Caco-2 (cell line): ENCODE data around the gene LRCH2. TPM values are rescaled to one million over a fixed set of nuclear protein-coding genes. Genes with fewer than 3 reads are reported as not detected.

Source experiments
- BruUV-seq: library from RNA; stranded (reverse); fragments of 400-500 nt; replicated peaks from 2 replicates; lab custom pipeline; 2021; lab: Mats Ljungman, UMichigan
- CTCF ChIA-PET: fragments of 300-600 bp; sonication (Branson Sonifier 250); formaldehyde crosslinking; loops from one replicate; lab custom pipeline; 2022; ENCODE audit warnings: antibody characterized with exemption; lab: Charles Lee
- POLR2A ChIA-PET: fragments of 300-600 bp; sonication (Branson Sonifier 250); formaldehyde crosslinking; loops from one replicate; lab custom pipeline; 2022; ENCODE audit warnings: antibody characterized with exemption; lab: Charles Lee
- DNase-seq, 2 experiments: peaks; one replicate each; pipeline versions ENCODE4 v3.0.0 to v3.0.0-alpha.2; 2020 to 2022
- H3K27me3 ChIP-seq: replicated peaks from 2 replicates; pipeline ENCODE4 v1.6.0; 2011; ENCODE audit warnings: low read length; ENCODE audit not compliant: control insufficient read depth, insufficient read depth
- H3K36me3 ChIP-seq: 2 replicates; pipeline ENCODE4 v1.5.1; 2011; ENCODE audit warnings: low read length; ENCODE audit not compliant: control insufficient read depth, insufficient read depth
- H3K4me1 ChIP-seq: fragments of 250-450 bp; sonication (Bioruptor Pico); 2 replicates; pipeline ENCODE4 v1.5.1; 2020; ENCODE audit warnings: mild to moderate bottlenecking
- H3K4me3 ChIP-seq: 2 replicates; pipeline ENCODE4 v1.5.1; 2011; ENCODE audit warnings: low read depth, mild to moderate bottlenecking, control low read depth, low read length
- H3K9me3 ChIP-seq: fragments of 250-450 bp; sonication (Bioruptor Pico); 2 replicates; pipeline ENCODE4 v1.5.1; 2020; ENCODE audit warnings: mild to moderate bottlenecking, moderate library complexity
- H3K27ac Mint-ChIP-seq: one replicate; pipeline ENCODE4 v1.8.0; 2022; ENCODE audit warnings: mixed read lengths; ENCODE audit not compliant: unreplicated experiment
- H3K27me3 Mint-ChIP-seq: one replicate; pipeline ENCODE4 v1.8.0; 2022; ENCODE audit warnings: mixed read lengths; ENCODE audit not compliant: insufficient read depth, unreplicated experiment
- H3K36me3 Mint-ChIP-seq: one replicate; pipeline ENCODE4 v1.8.0; 2022; ENCODE audit warnings: mild to moderate bottlenecking, mixed read lengths; ENCODE audit not compliant: insufficient read depth, unreplicated experiment
- H3K4me1 Mint-ChIP-seq: one replicate; pipeline ENCODE4 v1.8.0; 2022; ENCODE audit warnings: low read depth, mixed read lengths; ENCODE audit not compliant: unreplicated experiment
- H3K4me3 Mint-ChIP-seq: one replicate; pipeline ENCODE4 v1.8.0; 2022; ENCODE audit warnings: mild to moderate bottlenecking, moderate library complexity, mixed read lengths; ENCODE audit not compliant: unreplicated experiment
- H3K9me3 Mint-ChIP-seq: one replicate; pipeline ENCODE4 v1.8.0; 2022; ENCODE audit warnings: mixed read lengths; ENCODE audit not compliant: unreplicated experiment
- intact Hi-C: fragments of 100-400 bp; cut with micrococcal nuclease; formaldehyde crosslinking; loops from one replicate; pipeline ENCODE4 v1.10.0; 2022; ENCODE audit not compliant: unreplicated experiment
- total RNA-seq: library from RNA; stranded (reverse); gene quantifications from 2 replicates; pipeline ENCODE4 v1.2.3, GENCODE V29; 2022
- TF ChIP-seq, protein P1 (sequence below), 2 experiments: fragments of 200-600 bp in 1 of 2; IDR thresholded peaks; 1 replicate in 1 of 2; 2 replicates in 1 of 2; pipeline versions ENCODE4 v1.5.1 to v1.8.0; 2011 to 2022; ENCODE audit warnings: antibody characterized with exemption in 1 of 2, control low read depth in 1 of 2, inconsistent platforms in 1 of 2, low read depth in 1 of 2, low read length in 1 of 2, mild to moderate bottlenecking in 1 of 2, moderate library complexity in 1 of 2; ENCODE audit not compliant: insufficient read depth in 1 of 2, severe bottlenecking in 1 of 2, unreplicated experiment in 1 of 2

LRCH2 gene
- total RNA-seq, 1 experiment from 2014 or later = 0.18 TPM

DNA sequence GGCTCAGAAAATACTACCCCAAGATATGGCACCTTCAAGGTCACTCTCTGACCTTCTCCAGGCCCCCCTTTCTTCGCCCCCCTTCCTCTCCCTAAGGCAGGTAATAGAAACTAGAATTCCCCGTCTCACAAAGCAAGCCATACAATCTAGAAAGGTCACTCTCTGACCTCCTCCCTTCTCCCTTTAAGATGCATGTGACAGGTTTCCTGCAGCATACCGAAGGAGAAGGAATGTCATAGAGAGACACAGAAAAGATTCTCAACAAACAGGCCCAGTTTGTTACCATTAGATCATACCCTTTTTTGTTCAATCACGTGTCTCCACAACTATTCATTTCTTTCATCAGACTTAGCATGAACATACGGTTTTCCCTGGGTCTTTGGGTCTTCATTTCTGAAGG, 95.9 kb downstream of the LRCH2 start:
- Mint-ChIP-seq H3K27ac (no peak overlapping the region), H3K36me3 (no peaks in the 10 kb centered on the region), H3K27me3 (no peaks in the 10 kb centered on the region), H3K4me1 (no peaks in the 10 kb centered on the region), H3K9me3 (peaks cover 9% of the 10 kb centered on the region), H3K4me3 (no peak overlapping the region)
- H3K4me3 ChIP-seq = no peak overlapping the region
- intact Hi-C loops = no loop called here
- CTCF ChIA-PET = no interaction called here
- TF ChIP-seq, protein P1, sequence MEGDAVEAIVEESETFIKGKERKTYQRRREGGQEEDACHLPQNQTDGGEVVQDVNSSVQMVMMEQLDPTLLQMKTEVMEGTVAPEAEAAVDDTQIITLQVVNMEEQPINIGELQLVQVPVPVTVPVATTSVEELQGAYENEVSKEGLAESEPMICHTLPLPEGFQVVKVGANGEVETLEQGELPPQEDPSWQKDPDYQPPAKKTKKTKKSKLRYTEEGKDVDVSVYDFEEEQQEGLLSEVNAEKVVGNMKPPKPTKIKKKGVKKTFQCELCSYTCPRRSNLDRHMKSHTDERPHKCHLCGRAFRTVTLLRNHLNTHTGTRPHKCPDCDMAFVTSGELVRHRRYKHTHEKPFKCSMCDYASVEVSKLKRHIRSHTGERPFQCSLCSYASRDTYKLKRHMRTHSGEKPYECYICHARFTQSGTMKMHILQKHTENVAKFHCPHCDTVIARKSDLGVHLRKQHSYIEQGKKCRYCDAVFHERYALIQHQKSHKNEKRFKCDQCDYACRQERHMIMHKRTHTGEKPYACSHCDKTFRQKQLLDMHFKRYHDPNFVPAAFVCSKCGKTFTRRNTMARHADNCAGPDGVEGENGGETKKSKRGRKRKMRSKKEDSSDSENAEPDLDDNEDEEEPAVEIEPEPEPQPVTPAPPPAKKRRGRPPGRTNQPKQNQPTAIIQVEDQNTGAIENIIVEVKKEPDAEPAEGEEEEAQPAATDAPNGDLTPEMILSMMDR (IDR thresholded peaks at IDR 0.05; ENCODE audit: insufficient read depth in 1 of 2, low read depth in 1 of 2, low read length in 1 of 2, severe bottlenecking in 1 of 2, unreplicated experiment in 1 of 2) = no peak
- POLR2A ChIA-PET = no interaction called here
- H3K4me1 ChIP-seq = no peaks in the 10 kb centered on the region
- no peaks in the 10 kb centered on the region for H3K27me3 ChIP-seq
- H3K36me3 ChIP-seq = no peaks in the 10 kb centered on the region
- BruUV-seq = no TSS peak
- no peaks in the 10 kb centered on the region for H3K9me3 ChIP-seq
- DNase-seq = no peak

DNA sequence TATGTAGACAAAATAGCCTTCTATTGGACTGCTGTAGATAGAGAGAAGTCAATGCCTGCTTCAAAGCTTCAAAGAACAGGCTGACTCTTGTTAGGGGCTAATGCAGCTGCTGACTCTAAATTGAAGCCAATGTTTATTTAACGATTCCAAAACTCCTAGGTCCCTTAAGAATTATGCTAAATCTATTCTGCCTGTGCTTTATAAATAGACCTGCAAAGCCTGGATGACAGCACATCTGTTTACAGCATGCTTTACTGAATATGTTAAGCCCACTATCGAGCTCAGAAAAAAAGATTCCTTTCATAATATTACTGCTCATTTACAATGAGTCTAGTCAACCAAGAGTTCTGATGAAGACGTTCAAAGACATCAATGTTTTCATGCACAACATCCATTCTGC, 99.5 kb downstream of the LRCH2 start:
- ChIA-PET CTCF (no interaction called here), POLR2A (no interaction called here)
- H3K9me3 Mint-ChIP-seq = no peaks in the 10 kb centered on the region
- TF ChIP-seq, protein P1 (IDR thresholded peaks at IDR 0.05; ENCODE audit: insufficient read depth in 1 of 2, low read depth in 1 of 2, low read length in 1 of 2, severe bottlenecking in 1 of 2, unreplicated experiment in 1 of 2) = no peak
- H3K4me3 ChIP-seq = no peak overlapping the region
- no peak for DNase-seq
- H3K36me3 ChIP-seq = no peaks in the 10 kb centered on the region
- no peaks in the 10 kb centered on the region for H3K9me3 ChIP-seq
- H3K27me3 Mint-ChIP-seq = no peaks in the 10 kb centered on the region
- no peak overlapping the region for H3K27ac Mint-ChIP-seq
- no peaks in the 10 kb centered on the region for H3K4me1 ChIP-seq
- no TSS peak for BruUV-seq
- intact Hi-C loops = no loop called here
- no peaks in the 10 kb centered on the region for H3K27me3 ChIP-seq
- no peak overlapping the region for H3K4me3 Mint-ChIP-seq
- no peaks in the 10 kb centered on the region for H3K36me3 Mint-ChIP-seq
- no peaks in the 10 kb centered on the region for H3K4me1 Mint-ChIP-seq

DNA sequence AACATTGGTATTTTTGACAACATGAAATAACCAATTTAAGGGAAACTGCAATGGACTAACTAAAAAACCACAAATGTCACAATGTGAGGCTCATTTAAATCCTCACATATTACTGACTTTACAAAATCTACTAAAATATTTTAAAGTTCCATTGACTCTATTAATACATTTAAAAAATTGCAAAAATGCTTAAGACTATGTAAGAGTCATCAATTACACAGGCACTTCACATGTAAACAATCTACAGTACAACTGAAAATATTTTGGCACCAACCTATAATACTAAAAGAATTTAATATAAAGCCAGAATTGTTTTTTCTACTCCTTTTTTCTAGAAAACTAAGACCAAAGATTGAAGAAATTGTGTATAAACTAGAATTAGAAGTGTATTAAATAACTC, 121.5 kb downstream of the LRCH2 start:
- Histone ChIP-seq H3K4me3 (no peak overlapping the region), H3K4me1 (no peaks in the 10 kb centered on the region), H3K36me3 (no peaks in the 10 kb centered on the region), H3K27me3 (no peaks in the 10 kb centered on the region), H3K9me3 (no peaks in the 10 kb centered on the region)
- BruUV-seq = no TSS peak
- Mint-ChIP-seq H3K27me3 (peaks cover 3% of the 10 kb centered on the region), H3K27ac (no peak overlapping the region), H3K4me3 (no peak overlapping the region), H3K4me1 (no peaks in the 10 kb centered on the region), H3K9me3 (no peaks in the 10 kb centered on the region), H3K36me3 (no peaks in the 10 kb centered on the region)
- TF ChIP-seq, protein P1 (IDR thresholded peaks at IDR 0.05; ENCODE audit: insufficient read depth in 1 of 2, low read depth in 1 of 2, low read length in 1 of 2, severe bottlenecking in 1 of 2, unreplicated experiment in 1 of 2) = no peak
- CTCF ChIA-PET = no interaction called here
- DNase-seq = no peak
- intact Hi-C loops = no loop called here
- POLR2A ChIA-PET = no interaction called here
